ENCODE results near the gene ITGB6. TPM values are rescaled to one million over a fixed set of nuclear protein-coding genes. Genes with fewer than 3 reads are reported as not detected.
A peak's percentile ranks its signal among the peaks of the same experiment; 100 is the strongest.

The ITGB6 gene
- total RNA-seq, 1 donor from 2014 or later, result 7.6 TPM

GRCh38 chr2:160064916-160065315, 135.2 kb downstream of the ITGB6 start:
- Histone ChIP-seq H3K9me3 (ENCODE audit: insufficient read depth, low read depth, low read length) (peaks cover 3% of the 10 kb centered on the region), H3K27me3 (ENCODE audit: insufficient read depth, low read length) (no peaks in the 10 kb centered on the region), H2AFZ (ENCODE audit: low read depth, low read length) (no peak overlapping the region), H3K4me1 (ENCODE audit: insufficient read depth, low read length) (peaks cover 11% of the 10 kb centered on the region), H4K20me1 (ENCODE audit: insufficient read depth, low read length) (peaks cover 5% of the 10 kb centered on the region), H3K27ac (ENCODE audit: low read depth, low read length) (no peak overlapping the region), H3K4me2 (ENCODE audit: low read length) (no peak overlapping the region), H3K9ac (ENCODE audit: low read length) (no peak overlapping the region), H3K4me3 (ENCODE audit: insufficient read depth, low read depth, low read length) (no peak overlapping the region), H3K36me3 (ENCODE audit: insufficient read depth, low read length) (no peaks in the 10 kb centered on the region), H3K79me2 (ENCODE audit: insufficient read depth, low read length) (peaks cover 10% of the 10 kb centered on the region)
- FAIRE-seq, result no peak
- Mint-ChIP-seq H3K4me3 (ENCODE audit: unreplicated experiment) (no peak overlapping the region), H3K27ac (ENCODE audit: unreplicated experiment) (no peak overlapping the region), H3K27me3 (ENCODE audit: low read depth, unreplicated experiment) (peaks cover 9% of the 10 kb centered on the region), H3K4me1 (ENCODE audit: low read depth, unreplicated experiment) (peaks cover 11% of the 10 kb centered on the region), H3K9me3 (ENCODE audit: unreplicated experiment) (peaks cover 3% of the 10 kb centered on the region), H3K36me3 (ENCODE audit: low read depth, unreplicated experiment) (peaks cover 4% of the 10 kb centered on the region)
- no peak for DNase-seq (ENCODE audit: low read depth)
- no peak for TF ChIP-seq EZH2 (IDR thresholded peaks at IDR 0.05; ENCODE audit: insufficient read depth, low read length)

- H3K27ac ChIP-seq (ENCODE audit: low read depth, low read length), result no peak overlapping the region
- no peak for FAIRE-seq
These were observed 136.0 kb downstream of the ITGB6 start for GRCh38 chr2:160063879-160064612.

DNA sequence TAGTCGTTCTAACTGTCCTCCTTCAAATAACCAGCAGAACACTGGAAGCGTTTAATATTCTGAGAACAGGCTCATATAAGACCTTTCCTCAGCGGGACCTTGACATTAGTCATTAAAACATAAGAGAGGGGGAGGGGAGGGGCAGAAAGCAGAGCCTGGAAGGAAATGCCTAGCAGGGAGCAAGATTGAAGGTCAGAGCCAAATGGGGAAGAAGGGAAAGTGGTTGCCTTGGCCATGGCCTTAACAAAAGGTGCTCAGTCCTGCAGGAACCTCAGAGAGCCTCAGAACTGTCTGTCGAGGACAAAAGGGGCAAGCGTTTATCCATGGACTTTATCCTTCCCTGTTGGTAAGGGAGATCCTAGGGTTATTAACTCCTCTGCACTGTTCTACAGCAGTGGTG, 136.8 kb downstream of the ITGB6 start:
- Mint-ChIP-seq H3K36me3 (ENCODE audit: low read depth, unreplicated experiment) (peaks cover 6% of the 10 kb centered on the region), H3K27ac (ENCODE audit: unreplicated experiment) (peak overlapping the region; percentile 3), H3K27me3 (ENCODE audit: low read depth, unreplicated experiment) (peaks cover 11% of the 10 kb centered on the region), H3K4me1 (ENCODE audit: low read depth, unreplicated experiment) (peaks cover 11% of the 10 kb centered on the region), H3K9me3 (ENCODE audit: unreplicated experiment) (peaks cover 4% of the 10 kb centered on the region), H3K4me3 (ENCODE audit: unreplicated experiment) (peak overlapping the region; percentile 89)
- no peak for FAIRE-seq
- Histone ChIP-seq H3K4me3 (ENCODE audit: insufficient read depth, low read depth, low read length) (peak overlapping the region; percentile 73), H3K36me3 (ENCODE audit: insufficient read depth, low read length) (no peaks in the 10 kb centered on the region), H3K79me2 (ENCODE audit: insufficient read depth, low read length) (peaks cover 21% of the 10 kb centered on the region), H4K20me1 (ENCODE audit: insufficient read depth, low read length) (peaks cover 8% of the 10 kb centered on the region), H3K4me1 (ENCODE audit: insufficient read depth, low read length) (peaks cover 11% of the 10 kb centered on the region), H3K9me3 (ENCODE audit: insufficient read depth, low read depth, low read length) (no peaks in the 10 kb centered on the region), H3K9ac (ENCODE audit: low read length) (peak overlapping the region; percentile 71), H3K27me3 (ENCODE audit: insufficient read depth, low read length) (no peaks in the 10 kb centered on the region), H2AFZ (ENCODE audit: low read depth, low read length) (peak overlapping the region; percentile 98), H3K27ac (ENCODE audit: low read depth, low read length) (no peak overlapping the region), H3K4me2 (ENCODE audit: low read length) (peak overlapping the region; percentile 92)
- DNase-seq (ENCODE audit: low read depth), result no peak
- TF ChIP-seq, protein P1, sequence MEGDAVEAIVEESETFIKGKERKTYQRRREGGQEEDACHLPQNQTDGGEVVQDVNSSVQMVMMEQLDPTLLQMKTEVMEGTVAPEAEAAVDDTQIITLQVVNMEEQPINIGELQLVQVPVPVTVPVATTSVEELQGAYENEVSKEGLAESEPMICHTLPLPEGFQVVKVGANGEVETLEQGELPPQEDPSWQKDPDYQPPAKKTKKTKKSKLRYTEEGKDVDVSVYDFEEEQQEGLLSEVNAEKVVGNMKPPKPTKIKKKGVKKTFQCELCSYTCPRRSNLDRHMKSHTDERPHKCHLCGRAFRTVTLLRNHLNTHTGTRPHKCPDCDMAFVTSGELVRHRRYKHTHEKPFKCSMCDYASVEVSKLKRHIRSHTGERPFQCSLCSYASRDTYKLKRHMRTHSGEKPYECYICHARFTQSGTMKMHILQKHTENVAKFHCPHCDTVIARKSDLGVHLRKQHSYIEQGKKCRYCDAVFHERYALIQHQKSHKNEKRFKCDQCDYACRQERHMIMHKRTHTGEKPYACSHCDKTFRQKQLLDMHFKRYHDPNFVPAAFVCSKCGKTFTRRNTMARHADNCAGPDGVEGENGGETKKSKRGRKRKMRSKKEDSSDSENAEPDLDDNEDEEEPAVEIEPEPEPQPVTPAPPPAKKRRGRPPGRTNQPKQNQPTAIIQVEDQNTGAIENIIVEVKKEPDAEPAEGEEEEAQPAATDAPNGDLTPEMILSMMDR (IDR thresholded peaks at IDR 0.05; ENCODE audit: insufficient read depth, low read depth, low read length), result no peak
- no peak for TF ChIP-seq EZH2 (IDR thresholded peaks at IDR 0.05; ENCODE audit: insufficient read depth, low read length)

More at GRCh38 chr2:160063879-160064612, 136.0 kb downstream of the ITGB6 start:
- TF ChIP-seq EZH2 (IDR thresholded peaks at IDR 0.05; ENCODE audit: insufficient read depth, low read length), result no peak
- TF ChIP-seq, protein P1 (IDR thresholded peaks at IDR 0.05; ENCODE audit: insufficient read depth, low read depth, low read length), result no peak
- Mint-ChIP-seq H3K36me3 (ENCODE audit: low read depth, unreplicated experiment) (peaks cover 6% of the 10 kb centered on the region), H3K27ac (ENCODE audit: unreplicated experiment) (no peak overlapping the region), H3K4me1 (ENCODE audit: low read depth, unreplicated experiment) (peaks cover 11% of the 10 kb centered on the region), H3K4me3 (ENCODE audit: unreplicated experiment) (peak overlapping the region; percentile 3), H3K9me3 (ENCODE audit: unreplicated experiment) (peaks cover 3% of the 10 kb centered on the region), H3K27me3 (ENCODE audit: low read depth, unreplicated experiment) (peaks cover 11% of the 10 kb centered on the region)
- Histone ChIP-seq H3K36me3 (ENCODE audit: insufficient read depth, low read length) (no peaks in the 10 kb centered on the region), H4K20me1 (ENCODE audit: insufficient read depth, low read length) (peaks cover 5% of the 10 kb centered on the region), H3K79me2 (ENCODE audit: insufficient read depth, low read length) (peaks cover 18% of the 10 kb centered on the region), H3K27me3 (ENCODE audit: insufficient read depth, low read length) (no peaks in the 10 kb centered on the region), H3K9me3 (ENCODE audit: insufficient read depth, low read depth, low read length) (peaks cover 3% of the 10 kb centered on the region), H3K4me3 (ENCODE audit: insufficient read depth, low read depth, low read length) (no peak overlapping the region), H3K4me2 (ENCODE audit: low read length) (no peak overlapping the region), H3K4me1 (ENCODE audit: insufficient read depth, low read length) (peaks cover 11% of the 10 kb centered on the region), H3K9ac (ENCODE audit: low read length) (no peak overlapping the region), H2AFZ (ENCODE audit: low read depth, low read length) (no peak overlapping the region)
- no peak for DNase-seq (ENCODE audit: low read depth)

Data from astrocyte (in vitro differentiated cells and primary cell).